ENCODE results near the gene KCNAB1.

Gene KCNAB1

GRCh38 chr3:156519758-156520162, 399.4 kb downstream of the KCNAB1 start:
- in situ Hi-C loops (cut with MboI; ENCODE audit: low sequenced_read_pairs), result no loop called here

GRCh38 chr3:156522673-156523072, 402.3 kb downstream of the KCNAB1 start:
- in situ Hi-C loops (cut with MboI; ENCODE audit: low sequenced_read_pairs), result no loop called here

GRCh38 chr3:156525808-156526207, 405.4 kb downstream of the KCNAB1 start:
- in situ Hi-C loops (cut with MboI; ENCODE audit: low sequenced_read_pairs), result no loop called here

- in situ Hi-C loops (cut with MboI; ENCODE audit: low sequenced_read_pairs), result no loop called here
Observed at GRCh38 chr3:156527060-156527459, 406.7 kb downstream of the KCNAB1 start.

GRCh38 chr3:156530980-156531379, 410.6 kb downstream of the KCNAB1 start:
- in situ Hi-C loops (cut with MboI; ENCODE audit: low sequenced_read_pairs), result no loop called here

- in situ Hi-C loops (cut with MboI; ENCODE audit: low sequenced_read_pairs), result no loop called here
Observed at GRCh38 chr3:156532730-156533129, 412.4 kb downstream of the KCNAB1 start.

GRCh38 chr3:156533205-156533604, 412.8 kb downstream of the KCNAB1 start:
- in situ Hi-C loops (cut with MboI; ENCODE audit: low sequenced_read_pairs), result no loop called here

GRCh38 chr3:156535162-156535627, 414.8 kb downstream of the KCNAB1 start:
- in situ Hi-C loops (cut with MboI; ENCODE audit: low sequenced_read_pairs), result no loop called here

- in situ Hi-C loops (cut with MboI; ENCODE audit: low sequenced_read_pairs), result no loop called here
Observed at GRCh38 chr3:156535798-156536197, 415.4 kb downstream of the KCNAB1 start.

- in situ Hi-C loops (cut with MboI; ENCODE audit: low sequenced_read_pairs), result no loop called here
Observed at GRCh38 chr3:156536524-156537316, 416.3 kb downstream of the KCNAB1 start.

GRCh38 chr3:156539051-156539450, 418.7 kb downstream of the KCNAB1 start:
- in situ Hi-C loops (cut with MboI; ENCODE audit: low sequenced_read_pairs), result no loop called here

GRCh38 chr3:156539802-156540201, 419.4 kb downstream of the KCNAB1 start:
- in situ Hi-C loops (cut with MboI; ENCODE audit: low sequenced_read_pairs), result no loop called here

- in situ Hi-C loops (cut with MboI; ENCODE audit: low sequenced_read_pairs), result no loop called here
Observed at GRCh38 chr3:156542101-156543042, 422.0 kb downstream of the KCNAB1 start.

GRCh38 chr3:156543043-156543555, 422.7 kb downstream of the KCNAB1 start:
- in situ Hi-C loops (cut with MboI; ENCODE audit: low sequenced_read_pairs), result no loop called here

GRCh38 chr3:156547637-156548036, 427.3 kb downstream of the KCNAB1 start:
- in situ Hi-C loops (cut with MboI; ENCODE audit: low sequenced_read_pairs), result no loop called here

GRCh38 chr3:156548041-156548687, 427.8 kb downstream of the KCNAB1 start:
- in situ Hi-C loops (cut with MboI; ENCODE audit: low sequenced_read_pairs), result no loop called here

- in situ Hi-C loops (cut with MboI; ENCODE audit: low sequenced_read_pairs), result no loop called here
Observed at GRCh38 chr3:156548902-156549301, 428.5 kb downstream of the KCNAB1 start.

GRCh38 chr3:156551261-156551660, 430.9 kb downstream of the KCNAB1 start:
- in situ Hi-C loops (cut with MboI; ENCODE audit: low sequenced_read_pairs), result no loop called here

GRCh38 chr3:156551746-156552145, 431.4 kb downstream of the KCNAB1 start:
- in situ Hi-C loops (cut with MboI; ENCODE audit: low sequenced_read_pairs), result no loop called here

- in situ Hi-C loops (cut with MboI; ENCODE audit: low sequenced_read_pairs), result no loop called here
Observed at GRCh38 chr3:156552973-156553372, 432.6 kb downstream of the KCNAB1 start.

Measured in hTERT RPE-1 (cell line).